ENCODE results near the gene STARD3.

STARD3 gene

DNA sequence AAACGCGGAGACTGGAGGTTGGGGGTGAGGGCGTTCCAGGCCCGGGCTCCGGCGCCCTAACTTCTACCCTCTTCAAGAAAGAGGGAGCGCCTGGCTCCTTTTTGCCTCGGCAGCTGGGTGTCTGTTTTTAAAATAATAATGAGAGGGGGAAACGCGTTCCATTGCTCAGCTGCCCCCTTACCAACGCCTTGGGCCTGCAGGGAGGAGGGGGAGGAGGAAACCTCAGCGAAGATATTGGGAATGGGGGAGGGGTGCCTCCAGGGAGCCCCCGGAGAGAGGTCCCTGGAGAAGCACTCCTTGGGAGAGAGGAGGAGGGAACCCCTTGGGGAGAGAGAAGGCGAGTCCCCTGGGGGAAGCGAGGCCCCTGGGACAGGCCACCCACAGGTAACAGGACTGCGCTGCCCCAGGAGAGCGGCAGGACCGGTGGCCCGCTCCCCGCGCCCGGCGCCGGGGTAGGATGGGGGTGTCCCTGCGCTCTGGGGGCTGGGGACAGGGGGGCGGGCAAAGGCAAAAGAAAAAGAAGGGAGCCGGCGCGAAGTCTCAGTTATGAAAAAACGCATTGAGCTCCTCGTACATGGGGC, 31.9 kb upstream of the STARD3 start:
- no peak for DNase-seq

DNA sequence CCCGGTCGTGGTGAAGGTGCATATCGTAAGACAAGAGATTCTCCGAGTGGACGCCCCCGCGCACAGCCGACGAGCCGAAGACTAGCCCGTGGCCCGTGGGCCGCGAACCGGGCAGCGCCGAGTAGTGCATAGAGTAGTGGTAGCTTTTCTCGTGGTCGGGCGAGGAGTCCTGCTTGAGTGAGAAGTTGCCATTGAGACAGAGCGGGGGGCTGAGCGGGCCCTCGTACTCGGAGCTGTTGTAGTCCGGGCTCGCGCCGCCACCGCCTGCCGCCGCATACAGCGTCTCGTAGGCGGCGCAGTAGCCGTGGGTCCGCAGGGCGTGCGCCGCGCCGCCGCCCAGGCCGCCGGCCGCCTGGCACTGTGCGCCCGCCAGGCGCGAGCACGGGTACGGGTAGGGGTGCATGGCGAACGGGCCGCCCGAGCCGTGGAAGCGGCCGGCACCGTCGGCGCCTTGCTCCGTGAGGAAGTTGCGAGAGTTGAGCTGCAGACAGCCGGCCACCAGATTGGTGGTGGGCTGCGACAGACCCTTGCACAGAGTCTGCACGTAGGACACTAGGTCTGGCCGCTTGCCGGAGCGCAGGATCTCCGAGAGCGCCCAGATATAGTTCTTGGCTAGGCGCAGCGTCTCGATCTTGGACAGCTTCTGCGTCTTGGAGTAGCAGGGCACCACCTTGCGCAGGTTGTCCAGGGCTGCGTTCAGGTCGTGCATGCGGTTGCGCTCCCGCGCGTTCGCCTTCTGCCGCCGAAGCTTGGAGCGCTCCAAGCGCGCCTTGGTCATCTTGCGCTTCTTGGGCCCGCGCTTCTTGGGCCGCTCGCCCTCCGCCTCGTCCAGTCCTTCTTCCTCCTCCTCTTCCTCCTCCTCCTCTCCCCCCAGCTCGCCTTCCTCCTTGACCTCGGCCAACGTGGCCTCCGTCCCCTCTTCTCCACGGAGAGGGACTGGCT, 31.2 kb upstream of the STARD3 start:
- no peak for DNase-seq

DNA sequence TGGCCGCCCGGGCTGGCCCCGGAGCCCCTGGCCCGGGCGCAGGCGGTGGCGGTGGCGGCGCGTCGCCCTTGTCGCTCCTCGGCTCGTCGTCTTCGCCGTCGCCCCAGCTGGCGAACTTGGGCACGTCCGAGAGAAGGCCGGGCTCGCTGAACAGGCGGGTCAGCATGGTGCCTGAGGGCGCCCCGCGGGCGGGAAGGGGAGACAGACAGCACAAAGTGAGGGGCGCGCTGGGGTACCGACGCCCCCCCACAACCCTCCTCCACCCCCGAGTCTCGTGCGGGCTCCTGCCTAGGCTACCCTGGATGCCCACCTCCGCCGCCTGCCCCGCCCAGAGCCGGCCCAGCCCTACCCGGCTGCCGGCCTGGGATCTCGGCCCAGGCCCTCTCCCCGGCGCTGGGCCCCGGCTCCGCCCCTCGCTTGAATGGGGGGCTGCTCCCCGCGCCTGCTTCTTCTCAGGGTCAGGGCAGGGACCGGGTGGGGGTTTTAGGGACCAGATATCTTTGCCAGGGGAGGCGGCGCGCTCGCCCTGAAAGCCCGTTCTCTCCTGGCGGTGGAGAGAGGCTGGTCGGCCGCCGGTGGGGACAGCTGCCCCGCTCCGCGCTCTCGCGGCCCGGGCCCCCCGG, 30.4 kb upstream of the STARD3 start:
- no peak for DNase-seq

DNA sequence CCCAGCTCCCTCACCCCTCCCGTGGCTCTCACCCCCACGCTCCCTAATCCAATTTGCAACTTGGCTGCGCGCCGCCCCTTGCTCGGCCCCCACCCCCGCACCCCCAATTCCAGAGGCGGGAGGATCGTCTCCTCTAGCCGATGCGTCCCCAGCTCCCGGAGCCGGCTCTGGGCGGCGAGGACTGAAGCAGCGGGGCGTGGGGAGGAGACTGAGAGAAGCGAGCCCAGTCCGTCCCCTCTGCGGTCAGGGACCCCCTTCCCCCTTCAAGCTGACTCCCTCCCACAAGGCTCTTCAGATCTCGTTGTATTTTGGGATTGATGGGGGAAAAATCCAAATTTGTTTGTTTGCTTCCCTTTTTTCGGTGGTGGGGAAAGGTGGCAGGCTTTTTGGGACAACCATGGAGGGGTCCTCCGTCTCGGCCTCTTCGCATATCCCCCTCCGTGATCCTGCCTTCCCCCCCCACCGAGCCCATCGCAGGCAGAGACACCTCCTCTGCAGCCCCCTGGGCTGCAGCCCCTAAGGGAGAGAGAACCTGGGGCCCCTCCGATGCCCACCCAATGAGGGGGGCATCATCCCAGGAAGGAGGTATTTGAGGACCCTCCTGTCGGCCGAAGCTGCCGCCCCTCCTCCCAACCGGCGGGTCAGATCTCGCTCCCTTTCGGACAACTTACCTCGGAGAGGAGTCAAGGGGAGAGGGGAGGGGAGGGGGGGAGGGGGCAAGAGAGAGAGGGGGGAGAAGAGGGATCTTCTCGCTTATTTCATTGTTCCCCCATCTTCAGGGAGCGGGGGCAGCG, 29.7 kb upstream of the STARD3 start:
- DNase-seq, result no peak

DNA sequence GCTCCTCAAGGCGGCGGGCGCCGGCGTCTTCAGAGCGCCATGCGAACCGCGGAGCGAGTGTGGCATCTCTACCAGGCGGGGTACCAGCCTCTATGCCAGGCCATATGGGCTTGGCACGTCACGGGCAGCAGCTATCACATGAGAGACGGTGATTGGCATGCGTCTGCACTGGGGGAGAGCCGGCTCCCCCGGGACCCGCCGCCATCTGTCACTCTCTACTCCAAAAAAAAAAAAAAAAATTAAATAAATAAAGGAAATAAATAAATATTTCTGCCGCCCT, 29.2 kb upstream of the STARD3 start, which contains the start of gene NEUROD2:
Gene NEUROD2, minus strand, starts transcription at position 70 of the 280 bp plus-strand sequence. CDS start 1,321 bp downstream, outside the sequence.
- DNase-seq, result peak; percentile 91 to 93

DNA sequence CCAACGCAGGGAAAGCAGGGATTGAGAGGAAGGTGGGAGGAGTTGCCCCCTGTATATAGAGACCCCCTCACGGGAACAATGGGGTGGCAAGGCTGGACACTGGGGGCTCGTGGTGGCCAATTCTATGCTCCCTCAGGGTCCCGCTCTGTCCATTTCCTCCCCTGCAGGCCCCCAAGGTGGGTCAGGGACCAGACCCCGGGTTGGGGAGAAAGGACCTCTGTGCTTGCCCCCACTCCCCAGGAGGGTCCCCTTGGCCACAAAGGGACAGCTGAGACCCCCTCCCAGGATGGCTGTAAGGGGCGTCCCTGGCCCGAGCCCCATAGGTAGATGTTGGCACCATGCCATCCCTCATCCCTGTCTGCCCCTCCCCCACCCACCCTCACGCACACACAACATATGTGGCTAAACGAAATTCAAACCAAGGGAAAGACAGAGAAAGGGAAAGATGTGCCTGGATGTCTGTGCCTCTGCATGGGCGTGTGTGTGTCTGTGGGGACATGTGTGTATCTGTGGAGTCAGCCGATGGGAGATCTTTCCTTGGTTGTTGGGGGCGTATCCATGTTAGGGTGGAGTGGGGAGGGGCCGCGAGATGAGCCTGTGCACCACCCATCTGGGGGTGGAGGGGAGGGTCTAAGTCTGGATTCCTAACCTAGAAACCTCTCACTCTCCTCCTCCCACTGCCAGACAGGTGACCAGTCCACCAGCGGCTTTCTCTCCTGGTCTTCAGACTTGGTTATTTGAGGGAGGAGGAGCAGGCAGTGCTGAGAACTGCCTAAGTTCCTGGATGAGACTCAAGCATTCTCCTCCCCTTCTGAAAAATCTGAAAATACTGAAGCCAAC, 28.6 kb upstream of the STARD3 start:
- peak in 1 of 2 experiments; percentile 40 for DNase-seq

DNA sequence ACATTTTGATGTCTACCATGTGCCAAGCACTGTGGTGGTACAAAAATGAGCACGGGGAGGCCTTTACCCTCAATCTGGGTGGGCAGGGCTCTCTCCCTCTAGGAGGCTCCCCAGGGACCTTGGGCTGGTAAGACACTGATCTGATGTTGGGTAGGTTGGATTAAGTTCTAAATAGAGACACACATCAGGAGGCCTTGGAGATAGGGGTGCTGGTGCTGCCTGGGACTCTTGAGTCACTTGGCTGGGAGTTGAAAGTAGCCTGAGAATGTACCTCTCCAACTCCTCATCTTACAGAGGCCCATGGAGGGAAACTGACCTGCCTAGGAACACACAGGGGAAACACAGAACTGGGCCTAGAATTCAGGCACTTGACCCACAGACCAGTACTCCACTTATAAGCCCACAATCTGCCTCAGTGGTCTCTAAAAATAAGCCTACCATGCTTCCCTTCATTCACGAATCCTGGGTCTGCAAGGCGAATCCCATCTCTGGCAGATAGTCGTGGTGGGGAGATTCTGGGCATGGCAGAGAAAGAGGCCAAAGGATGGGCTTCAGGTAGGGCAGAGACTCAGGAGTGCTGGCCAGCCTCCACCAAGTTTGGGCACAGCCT, 27.4 kb upstream of the STARD3 start:
- no peak for DNase-seq

DNA sequence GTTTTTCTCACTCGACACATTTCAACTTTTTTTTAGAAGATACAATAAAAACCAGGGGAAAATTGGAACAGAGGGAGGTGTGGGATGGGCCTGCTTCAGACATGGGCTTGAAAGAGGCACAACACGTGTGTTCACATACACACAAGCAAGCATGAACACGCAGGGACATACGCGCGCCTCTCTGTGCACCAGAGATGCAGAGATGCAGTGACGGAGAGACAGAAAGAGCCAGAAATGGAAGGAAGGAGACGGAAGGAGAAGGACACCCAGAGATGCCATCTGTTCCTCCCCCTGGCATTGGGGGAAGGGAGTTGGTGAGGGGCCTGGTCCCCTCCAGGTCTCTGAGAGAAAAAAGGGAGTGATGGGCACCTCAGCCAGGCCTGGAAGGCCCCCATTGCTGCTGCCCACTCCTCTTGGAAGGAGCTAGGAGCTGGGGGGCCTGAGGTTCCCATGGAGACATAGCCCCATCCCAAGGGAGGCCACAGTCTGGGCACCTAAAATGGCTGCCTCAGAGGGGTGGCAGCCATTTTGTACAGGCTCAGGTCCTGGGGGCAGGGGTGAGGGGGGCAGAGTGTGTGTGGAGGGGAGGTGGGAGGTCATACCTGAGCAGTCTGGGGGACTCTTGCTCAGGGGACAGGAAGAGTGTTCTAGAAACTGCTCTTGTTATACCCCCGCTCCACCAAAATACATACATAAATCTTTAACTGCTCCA, 25.4 kb upstream of the STARD3 start:
- DNase-seq, result no peak

DNA sequence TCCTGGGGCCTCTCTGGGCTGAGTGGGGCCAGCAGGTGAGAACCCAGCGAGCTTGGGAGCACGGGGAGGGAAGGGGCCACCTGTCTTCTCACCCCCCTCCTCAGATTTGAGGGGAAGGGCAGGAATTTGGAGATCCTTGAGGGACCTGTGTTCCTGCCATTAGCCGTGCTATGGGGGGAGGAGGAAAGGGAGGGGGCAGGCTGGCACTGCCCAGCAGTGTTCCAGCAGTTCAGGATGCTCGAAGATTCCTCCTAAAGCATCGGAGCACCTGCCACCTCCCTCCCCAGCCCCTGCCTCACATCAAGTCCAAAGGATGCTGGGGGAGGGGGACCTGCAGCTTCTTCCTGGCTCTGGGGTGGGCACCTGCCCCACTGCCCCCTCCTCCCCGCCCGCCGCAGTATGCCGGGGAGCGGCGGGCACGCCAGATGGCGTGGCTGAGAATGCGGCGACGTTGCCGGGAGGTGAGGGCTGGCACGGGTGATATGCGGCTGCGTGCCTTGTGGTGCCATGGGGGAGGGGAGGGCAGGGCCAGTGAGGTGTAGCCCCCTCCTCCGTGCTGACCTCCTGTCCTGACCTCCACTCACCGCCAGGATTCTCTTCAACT, 24.6 kb upstream of the STARD3 start:
- DNase-seq, result no peak

DNA sequence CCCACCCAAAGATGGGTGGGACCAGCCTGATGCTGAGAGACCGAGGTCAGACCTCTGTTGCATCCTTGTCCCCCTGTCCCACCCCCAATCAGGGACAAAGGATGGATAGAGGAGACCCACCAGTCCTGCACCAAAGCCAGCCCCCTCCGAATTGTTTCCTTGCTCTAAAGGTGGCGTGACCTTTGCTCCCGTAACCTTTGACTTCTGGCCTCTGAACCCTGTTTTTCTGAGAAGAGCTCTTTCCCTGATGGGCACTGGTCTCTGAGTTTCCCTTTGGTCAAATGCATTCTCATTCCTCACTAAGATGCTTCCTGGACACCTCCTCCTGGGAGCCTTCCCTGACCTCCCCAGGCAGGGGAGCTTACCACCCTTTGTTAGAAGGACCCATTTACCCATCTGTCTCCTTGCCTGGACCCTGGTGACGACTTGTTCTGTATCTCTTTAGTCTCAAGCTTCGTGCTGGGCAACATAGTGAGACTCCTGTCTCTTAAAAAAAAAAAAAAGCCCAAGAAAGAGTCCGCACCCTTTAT, 23.9 kb upstream of the STARD3 start:
- no peak for DNase-seq

DNA sequence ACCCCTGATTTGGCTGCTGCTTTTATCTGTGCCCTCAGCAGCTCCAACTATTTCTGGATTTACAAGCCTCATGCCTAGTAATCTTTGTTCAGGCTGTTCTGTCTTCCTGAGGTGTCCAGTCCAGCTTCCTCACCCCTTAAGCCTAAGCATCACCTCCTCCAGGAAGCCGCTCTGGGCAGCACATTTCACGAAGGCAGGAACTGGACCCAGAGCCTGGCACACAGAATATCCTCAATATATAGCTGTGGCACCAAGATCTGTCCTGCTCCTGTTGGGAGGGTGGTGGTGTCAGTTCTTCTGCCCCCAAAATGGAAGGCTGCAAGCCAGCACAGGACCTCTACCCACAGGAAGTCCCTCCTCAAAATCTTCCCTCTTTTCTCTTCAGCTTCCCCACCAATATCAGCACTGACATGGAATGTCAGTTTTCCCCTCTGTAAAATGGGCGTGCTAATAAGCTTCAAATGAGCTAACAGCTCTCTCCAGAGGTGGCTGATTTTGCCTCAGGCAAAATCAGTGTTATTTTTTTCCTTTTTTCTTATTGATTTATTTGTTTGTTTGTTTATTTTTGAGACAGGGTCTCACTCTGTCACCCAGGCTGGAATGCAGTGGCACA, 22.3 kb upstream of the STARD3 start:
- no peak for DNase-seq

DNA sequence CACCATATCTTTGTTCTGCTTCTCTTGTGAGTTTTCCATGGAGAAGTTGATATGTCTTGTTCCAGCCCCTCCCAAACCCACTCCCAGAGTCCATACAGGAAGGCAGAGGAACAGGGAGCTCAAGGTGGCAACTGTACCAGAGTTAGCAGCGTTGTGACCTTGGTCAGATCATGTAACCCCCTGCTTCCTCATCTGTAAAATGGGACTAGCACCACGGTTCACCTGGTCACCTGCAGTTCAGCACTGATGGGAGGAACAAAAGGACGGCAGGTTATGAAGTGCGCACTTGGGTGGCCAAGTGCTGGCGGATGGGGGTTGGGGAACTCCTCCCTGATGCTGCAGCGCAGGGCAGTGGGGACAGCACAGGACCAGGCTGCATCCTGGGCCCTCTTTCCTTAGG, 21.5 kb upstream of the STARD3 start:
- no peak for DNase-seq

DNA sequence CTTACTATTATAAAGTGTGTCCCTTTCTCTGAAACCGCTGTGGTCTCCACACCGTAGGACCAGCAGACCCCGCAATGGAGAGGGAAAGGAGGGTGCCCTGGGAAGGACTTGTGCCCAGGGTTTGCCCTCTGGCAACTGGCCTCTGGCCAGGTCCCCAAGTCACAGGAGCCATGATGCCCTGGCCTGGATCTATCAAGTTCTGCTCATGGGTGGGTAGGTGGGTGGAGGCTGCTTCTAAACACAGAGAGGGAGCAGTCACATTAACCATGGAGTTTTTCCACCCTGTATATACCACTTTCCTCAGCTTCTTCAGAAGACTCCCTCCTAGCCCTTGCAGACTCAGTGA, 19.9 kb upstream of the STARD3 start:
- no peak for DNase-seq

DNA sequence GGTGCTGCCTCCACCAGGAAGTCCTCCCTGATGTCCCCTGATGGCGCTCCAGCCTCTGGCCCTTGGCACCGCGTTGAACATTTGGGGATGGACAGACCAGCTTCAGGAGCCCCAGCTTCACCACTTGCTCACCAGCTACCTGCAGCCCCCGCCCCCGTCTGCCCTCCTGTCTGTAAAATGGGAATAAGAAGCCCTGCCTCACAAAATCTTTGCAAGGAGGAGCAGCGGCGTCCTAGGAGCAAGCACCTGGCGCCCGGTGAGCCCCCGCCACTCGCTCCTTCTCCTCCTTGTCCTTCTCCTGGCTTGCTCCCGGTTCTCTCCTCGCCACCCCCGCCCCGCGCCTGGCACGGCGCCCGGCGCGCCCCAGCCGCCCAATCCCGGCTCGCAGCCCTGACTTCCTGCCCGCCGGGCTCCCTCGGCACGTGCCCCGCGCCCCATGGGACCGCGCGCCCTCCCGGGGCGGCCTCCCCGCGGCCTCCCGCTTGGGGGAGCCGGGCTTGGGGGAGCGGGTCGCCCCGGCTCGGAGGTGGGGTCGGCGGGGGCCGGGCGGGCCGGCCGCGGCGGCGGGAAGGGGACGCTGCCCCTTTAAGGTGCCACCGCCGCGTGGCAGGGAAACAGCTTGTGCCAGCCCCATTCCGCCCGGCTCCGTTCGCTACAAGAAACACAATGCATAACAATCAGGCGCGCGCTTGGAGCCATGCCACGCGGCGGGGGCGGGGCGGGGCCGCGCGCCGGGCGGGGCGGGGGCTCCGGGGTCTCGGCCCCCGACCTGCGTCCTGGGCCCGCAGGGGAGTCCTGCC, 19.3 kb upstream of the STARD3 start:
- DNase-seq, result peak in 1 of 2 experiments; percentile 73

DNA sequence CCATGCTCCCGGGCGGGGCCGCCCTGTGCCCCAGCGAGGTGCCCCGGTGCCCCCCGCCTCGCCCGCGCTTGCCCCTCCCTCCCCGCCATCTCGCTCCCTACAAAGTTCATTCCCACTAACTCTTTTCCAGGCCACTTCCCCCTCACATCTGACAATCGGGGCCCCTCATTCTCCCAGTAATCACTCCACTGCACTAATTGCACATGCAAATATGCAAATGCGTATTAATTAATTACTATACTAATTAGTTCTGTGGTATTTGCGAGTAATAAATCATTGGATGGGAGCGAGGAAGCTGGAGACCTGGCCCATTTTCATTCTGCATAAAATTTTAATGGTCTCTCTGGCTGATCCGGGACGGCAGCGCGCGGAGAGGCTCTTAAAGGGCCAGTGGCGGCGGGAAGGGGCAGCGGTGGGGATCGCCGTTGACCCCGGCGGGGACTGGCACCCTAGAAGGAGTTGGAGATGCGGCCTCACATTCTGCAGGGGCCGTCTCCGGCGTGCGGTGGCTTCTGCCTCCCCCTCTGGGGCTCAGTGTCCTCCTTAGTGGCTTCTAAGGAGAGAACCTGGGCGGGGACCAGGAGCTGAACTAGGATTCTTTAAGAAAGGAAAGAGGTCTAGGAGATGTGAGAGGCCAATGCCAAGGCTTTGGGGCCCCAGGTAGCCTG, 18.6 kb upstream of the STARD3 start:
- peak in 1 of 2 experiments; percentile 28 for DNase-seq

DNA sequence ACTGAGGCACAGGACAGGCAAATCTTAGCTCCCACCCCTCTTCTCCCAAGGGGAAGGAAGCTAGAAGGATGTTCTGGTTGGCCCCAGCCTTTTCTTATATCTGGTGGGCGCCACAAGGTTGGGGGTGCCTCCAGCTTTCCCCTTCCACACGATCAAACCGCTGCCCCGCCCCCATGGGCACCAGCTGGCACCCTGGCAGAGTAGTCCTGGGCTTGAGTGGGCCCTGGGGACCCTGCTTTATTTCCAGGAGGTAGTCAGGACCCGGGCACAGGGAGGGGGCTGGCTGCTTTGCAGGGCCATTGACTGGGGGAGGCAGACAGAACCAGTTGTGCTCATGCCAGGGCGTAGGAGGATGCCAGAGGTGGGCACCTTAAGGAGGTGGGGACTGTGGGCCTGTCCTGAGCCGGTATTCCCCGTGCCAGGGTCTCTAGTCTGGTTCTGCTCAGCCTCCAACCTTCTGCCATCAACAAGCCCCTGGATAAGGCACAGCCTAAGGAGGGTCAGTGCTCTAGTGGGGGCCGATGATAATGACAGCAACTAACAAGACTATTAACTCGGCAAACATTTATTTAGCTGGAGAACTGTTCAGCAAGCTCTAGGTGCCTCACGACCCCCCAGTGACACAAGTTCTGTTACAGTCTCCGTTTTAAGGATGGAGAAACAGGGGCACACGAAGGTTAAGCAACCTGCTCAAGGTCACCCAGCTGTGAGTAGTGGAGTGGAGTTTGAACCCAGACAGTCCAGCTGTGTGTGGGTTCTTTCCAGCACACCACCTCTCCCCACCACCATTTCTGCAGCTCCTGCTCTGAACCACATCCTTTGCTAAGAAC, 17.8 kb upstream of the STARD3 start:
- no peak for DNase-seq

DNA sequence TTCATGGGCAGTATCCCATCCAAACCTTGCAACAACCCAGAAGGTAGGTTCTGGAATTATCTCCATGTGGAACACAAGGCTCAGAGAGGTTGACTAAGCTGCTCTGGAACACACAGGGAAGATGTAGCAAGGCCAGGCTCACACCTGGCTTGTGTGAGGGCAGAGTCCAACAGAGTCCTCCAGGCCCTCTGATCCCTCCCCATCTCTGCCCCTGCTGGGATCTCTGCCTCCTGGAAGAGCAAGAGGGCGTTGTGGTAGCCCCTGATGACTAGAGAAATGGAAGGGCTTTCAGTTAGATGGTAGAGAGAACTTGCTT, 17.2 kb upstream of the STARD3 start:
- no peak for DNase-seq

Measured in NCI-H446 (cell line).